Stimulated activated CD8-positive, alpha-beta memory T cell treated with anti-CD3 and anti-CD28 coated beads, Interleukin-7, amount 100 ng/mL, for 4 hours (primary cell): ENCODE results near the gene THEMIS.
"Not testable (repeated sequence)": the region's sequence is repeated elsewhere in the genome, so short reads cannot be mapped to it uniquely, and the experiment has no call there.

Experiments
- DNase-seq, 2 donors: peaks; one replicate each; pipeline ENCODE4 v3.0.0-alpha.2; 2020; ENCODE audit warnings: low read depth in 2 of 2

THEMIS gene

GRCh38 chr6:127807806-127808517, 92.9 kb downstream of the THEMIS start:
- no peak for DNase-seq

GRCh38 chr6:127796713-127797112, 104.1 kb downstream of the THEMIS start:
- DNase-seq: no peak

GRCh38 chr6:127794405-127794804, 106.5 kb downstream of the THEMIS start:
- no peak for DNase-seq

- DNase-seq: no peak
Measured at GRCh38 chr6:127793396-127793795, 107.5 kb downstream of the THEMIS start.

DNA sequence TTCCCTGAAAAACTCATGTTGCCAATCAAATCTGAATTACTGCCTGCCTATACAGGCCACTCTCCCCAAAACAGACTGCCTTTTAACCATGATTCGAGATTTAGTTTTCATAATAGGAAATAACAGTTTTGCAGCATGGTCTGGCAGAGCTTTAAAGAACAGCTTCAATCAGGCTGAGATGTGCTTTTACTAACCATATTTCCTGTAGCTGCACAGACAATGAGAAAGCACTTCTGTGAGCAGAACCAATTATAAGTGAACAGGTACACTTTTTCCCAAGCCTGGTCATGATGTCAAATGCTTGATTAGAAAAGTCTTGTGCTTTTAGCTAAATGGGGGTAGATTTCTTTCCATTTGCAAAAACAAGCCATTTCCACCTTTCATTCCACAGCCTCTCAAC, 108.2 kb downstream of the THEMIS start:
- no peak for DNase-seq

DNA sequence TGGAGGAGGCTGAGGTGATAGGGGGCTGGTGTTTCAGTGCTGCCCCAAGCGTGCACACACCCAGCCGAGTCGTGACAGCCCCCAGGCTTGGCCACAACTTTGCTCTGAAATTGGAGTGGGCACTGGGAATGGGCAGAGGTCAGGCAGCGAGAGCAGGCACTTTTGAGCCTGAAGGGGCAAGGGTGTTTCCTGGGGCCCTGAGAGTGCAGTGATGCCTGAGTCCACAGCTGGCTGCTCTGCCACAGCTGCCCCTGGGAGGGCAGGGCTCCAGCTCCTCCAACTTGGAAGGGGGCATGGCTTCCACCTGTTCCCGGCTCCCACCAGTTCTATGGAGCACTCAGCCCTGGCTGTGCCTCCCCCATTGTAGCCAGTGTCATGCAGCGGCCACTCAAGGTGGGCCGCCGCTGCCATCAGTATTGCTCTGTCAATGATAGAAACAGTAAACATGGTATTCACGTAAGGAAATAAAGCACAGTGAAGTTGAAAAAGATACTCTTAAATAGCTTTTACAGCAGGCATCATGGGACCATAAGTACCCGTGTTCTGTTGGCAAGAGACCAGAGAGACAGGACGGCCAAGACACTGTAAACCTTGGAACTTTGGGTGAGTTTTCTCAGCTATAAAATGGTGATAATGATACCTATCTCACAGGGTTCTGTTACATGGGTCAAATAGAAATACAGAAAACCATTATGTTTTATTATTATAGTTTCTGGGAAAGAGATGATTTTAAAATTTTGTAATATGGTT, 108.9 kb downstream of the THEMIS start:
- no peak for DNase-seq

DNA sequence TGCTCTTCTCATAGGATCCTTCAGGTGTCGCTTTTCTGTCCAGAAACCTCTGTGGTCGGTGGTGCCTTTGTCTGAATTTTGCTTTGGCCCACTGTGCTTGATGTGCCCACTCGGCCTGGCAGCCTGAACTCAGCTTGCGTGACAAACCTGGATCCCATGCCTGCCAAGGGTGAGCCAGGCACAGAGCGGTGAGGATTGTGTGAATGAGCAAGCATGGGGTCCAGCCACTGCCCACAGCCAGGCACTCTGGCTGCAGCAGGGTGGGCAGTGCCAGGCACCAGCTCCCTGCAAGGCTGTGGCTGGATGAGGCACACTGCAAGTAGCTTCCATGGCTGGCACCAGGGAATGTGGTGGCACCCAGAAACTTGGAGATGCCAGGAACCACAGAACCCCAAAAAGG, 110.3 kb downstream of the THEMIS start:
- no peak for DNase-seq

- DNase-seq: no peak
Measured at GRCh38 chr6:127786109-127786508, 114.7 kb downstream of the THEMIS start.

GRCh38 chr6:127784468-127784867, 116.4 kb downstream of the THEMIS start:
- DNase-seq: no peak

DNA sequence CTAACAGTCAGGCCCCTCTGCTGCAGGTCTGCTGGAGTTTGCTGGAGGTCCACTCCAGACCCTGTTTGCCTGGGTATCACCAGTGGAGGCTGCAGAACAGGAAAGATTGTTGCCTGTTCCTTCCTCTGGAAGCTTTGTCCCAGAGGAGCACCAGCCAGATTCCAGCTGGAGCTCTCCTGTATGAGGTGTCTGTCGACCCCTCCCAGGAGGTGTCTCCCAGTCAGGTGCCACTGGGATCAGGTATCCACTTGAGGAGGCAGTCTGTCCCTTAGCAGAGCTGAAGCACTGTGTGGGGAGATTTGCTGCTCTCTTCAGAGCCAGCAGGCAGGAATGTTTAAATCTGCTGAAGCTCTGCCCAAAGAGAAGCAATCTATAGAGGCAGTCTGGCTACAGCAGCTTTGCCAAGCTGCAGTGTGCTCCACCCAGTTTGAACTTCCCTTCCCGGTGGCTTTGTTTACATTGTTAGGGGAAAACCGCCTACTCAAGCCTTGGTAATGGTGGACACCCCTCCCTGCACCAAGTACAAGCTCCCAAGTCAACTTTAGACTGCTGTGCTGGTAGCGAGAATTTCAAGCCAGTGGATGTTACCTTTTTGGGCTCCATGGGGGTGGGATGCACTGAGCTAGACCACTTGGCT, 119.1 kb downstream of the THEMIS start:
- DNase-seq: not testable (repeated sequence)

DNA sequence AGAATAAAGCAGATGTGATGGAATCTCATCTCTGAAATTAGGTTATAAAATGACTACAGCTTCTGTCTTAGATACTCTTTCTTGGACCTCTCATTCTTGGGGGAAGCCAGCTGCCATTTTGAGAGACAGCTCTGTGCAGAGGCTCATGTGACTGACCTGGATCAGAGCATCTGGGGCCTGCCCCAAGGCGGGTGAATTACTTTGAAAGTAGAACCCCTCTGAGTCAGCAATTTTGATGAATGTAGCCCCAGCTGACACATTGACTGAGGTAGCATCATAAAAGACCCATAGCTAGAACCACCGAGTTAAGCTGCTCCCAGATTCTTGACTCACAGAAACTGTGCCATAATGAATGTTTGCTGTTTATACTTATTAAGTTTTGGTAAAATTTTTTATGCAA, 124.5 kb downstream of the THEMIS start:
- DNase-seq: no peak

GRCh38 chr6:127775371-127775770, 125.5 kb downstream of the THEMIS start:
- no peak for DNase-seq

- DNase-seq: no peak
Measured at GRCh38 chr6:127768745-127769144, 132.1 kb downstream of the THEMIS start.

GRCh38 chr6:127768223-127768622, 132.6 kb downstream of the THEMIS start:
- no peak for DNase-seq

DNA sequence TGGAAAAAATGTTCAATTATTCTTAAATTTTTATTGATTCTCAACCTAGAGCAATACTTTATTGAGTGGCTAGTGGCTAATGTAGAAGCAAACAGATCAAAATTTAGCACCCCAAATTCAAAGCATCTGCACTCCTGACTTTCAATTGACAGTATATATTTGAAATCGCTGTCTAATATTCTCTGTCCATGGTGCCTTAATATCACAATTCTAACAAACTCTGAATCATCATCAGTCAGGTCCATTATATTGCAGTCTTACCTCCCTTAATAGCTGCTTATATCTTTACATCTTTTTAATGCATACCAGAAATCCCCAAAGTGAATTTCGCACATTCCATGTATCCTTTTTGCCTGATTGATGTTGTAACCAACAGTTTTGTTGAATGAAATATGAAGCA, 134.9 kb downstream of the THEMIS start:
- DNase-seq: no peak

- DNase-seq: no peak
Measured at GRCh38 chr6:127762284-127762683, 138.6 kb downstream of the THEMIS start.

DNA sequence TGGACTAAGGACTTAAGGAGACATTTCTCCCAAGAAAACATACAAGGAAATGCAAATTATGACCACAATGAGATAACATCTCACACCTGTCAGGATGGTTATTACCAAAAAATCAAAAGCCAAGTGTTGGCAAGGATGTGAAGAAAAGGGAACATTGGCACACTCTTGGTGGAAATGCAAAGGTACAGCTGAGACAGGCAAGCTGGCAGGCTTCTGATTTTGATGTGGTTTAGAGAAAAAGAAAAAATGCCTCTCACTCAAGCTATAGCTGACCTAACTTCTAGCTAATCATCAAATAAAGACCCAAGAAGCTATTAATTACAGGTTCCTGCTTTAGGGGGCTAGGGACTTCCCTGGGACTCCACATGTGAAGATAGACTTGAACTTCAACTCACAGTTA, 139.8 kb downstream of the THEMIS start:
- DNase-seq: no peak

DNA sequence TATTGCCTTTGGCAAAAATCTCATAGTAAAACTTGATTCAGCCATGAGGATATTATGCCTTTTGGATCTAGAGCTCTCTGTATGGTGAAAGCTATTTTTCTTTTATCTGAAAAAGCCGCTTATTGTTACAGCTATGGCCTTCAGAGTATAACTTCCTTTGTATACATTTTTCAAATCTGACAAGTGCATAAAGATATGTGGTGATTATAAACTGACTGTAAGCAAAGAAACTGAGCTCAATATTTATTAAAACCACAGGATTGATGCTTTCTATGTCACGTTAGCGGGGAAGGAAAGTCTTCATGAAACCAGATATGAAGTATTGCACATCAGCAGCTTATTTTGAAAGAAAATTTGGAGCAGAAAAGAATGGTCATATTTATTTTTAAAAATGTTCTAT, 151.8 kb downstream of the THEMIS start:
- no peak for DNase-seq

DNA sequence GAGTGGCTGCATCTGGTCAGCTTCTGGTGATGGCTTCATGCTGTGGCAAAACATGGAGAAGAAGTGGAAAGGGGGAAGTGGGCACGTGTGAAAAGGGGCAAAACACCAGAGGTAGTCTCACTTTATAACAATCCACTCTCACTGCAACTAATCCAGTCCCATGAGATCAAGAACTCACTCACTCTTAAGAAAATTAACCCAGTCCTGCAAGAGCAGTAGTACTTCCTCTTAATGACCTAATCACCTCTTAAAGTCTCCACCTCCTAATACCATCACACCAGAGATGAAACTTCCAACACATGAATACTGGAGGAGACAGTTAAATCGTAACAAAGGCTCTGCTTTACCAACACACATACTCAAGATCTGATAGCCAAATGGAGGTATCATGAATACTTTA, 152.6 kb downstream of the THEMIS start:
- no peak for DNase-seq

- no peak for DNase-seq
Measured at GRCh38 chr6:127738423-127738822, 162.4 kb downstream of the THEMIS start.

DNA sequence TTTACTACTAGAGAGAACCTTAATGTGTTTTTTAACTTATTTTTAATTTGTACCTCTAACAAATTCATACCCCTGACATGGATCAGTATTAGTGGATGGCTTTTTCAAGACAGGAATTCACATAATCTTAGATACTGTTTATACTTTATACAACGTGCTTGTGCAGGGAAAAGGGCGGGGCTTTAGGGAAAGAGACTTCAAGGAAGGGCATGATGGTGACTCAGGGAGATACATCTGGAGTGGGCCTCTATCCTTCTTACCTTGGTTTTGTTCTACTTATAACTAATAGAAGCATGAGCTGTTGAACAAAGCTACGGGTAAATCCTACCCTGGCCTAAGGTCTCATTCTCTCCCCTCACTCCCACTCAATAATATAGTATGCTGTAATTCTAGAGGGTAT, 163.1 kb downstream of the THEMIS start:
- no peak for DNase-seq

DNA sequence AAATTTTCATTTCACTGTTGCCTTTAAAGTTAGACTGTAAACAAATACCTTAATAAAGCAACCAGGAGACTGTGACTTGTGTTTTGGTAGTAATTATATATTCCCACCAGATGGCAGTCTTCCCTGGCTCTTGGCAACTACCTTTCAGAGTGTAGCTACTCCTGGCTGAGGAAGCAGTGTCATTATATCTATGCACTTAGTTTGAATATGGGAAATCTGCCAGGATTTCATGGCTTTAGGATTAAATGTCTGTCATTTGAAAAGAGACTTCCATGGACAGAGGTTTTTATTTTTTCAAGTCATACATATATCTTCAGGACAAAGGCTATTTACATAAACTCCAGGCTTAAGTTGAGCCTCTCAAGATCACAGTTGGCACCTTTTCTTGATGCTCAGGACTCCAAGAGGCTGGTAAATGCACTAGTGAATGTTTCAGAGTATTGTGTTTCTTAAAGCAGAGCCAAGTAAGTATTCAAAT, 163.8 kb downstream of the THEMIS start:
- DNase-seq: peak; percentile 4 to 19

DNA sequence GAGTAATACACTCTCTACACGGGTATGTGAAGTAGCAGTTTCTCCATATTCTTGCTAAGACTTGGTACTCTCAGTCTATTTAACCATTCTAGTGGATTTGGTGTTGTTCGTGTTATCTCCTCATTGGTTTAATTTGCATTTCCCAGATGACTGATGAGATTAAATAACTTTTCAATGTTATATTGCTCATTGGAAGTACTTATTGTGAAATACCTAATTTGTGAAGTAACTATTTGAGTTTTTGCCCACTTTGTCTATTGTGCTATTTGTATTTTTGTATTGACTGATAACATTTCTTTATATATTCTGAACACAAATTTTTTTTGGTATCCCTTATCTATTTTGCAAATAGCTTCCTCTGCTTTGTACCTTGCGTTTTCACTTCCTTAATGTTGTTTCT, 167.9 kb downstream of the THEMIS start:
- DNase-seq: no peak
